Measurements from ENCODE around the gene PRKCE. TPM values are rescaled to one million over a fixed set of nuclear protein-coding genes. Genes with fewer than 3 reads are reported as not detected.

Gene PRKCE
- total RNA-seq, 1 donor from 2014 or later, result 24.2 TPM

GRCh38 chr2:45707661-45708060 lies 56.2 kb downstream of the PRKCE start:
- H3K4me1 Mint-ChIP-seq (ENCODE audit: unreplicated experiment), result no peaks in the 10 kb centered on the region
- peaks cover 15% of the 10 kb centered on the region for H3K36me3 Mint-ChIP-seq (ENCODE audit: low read depth, unreplicated experiment)
- H3K27ac Mint-ChIP-seq (ENCODE audit: unreplicated experiment), result no peak overlapping the region
- no peak overlapping the region for H3K4me3 Mint-ChIP-seq (ENCODE audit: unreplicated experiment)
- H3K9me3 Mint-ChIP-seq (ENCODE audit: unreplicated experiment), result no peaks in the 10 kb centered on the region
- TF ChIP-seq CTCF (IDR thresholded peaks at IDR 0.05; ENCODE audit: unreplicated experiment), result no peak
- H3K27me3 Mint-ChIP-seq (ENCODE audit: unreplicated experiment), result peaks cover 2% of the 10 kb centered on the region
- no peak for DNase-seq (ENCODE audit: low spot score)

- Mint-ChIP-seq H3K36me3 (ENCODE audit: low read depth, unreplicated experiment) (peaks cover 15% of the 10 kb centered on the region), H3K9me3 (ENCODE audit: unreplicated experiment) (no peaks in the 10 kb centered on the region), H3K27ac (ENCODE audit: unreplicated experiment) (no peak overlapping the region), H3K4me1 (ENCODE audit: unreplicated experiment) (no peaks in the 10 kb centered on the region), H3K4me3 (ENCODE audit: unreplicated experiment) (no peak overlapping the region), H3K27me3 (ENCODE audit: unreplicated experiment) (peaks cover 2% of the 10 kb centered on the region)
- DNase-seq (ENCODE audit: low spot score), result no peak
- TF ChIP-seq CTCF (IDR thresholded peaks at IDR 0.05; ENCODE audit: unreplicated experiment), result no peak
Measured at GRCh38 chr2:45708501-45708900, 57.0 kb downstream of the PRKCE start.

GRCh38 chr2:45709137-45709536 lies 57.7 kb downstream of the PRKCE start:
- Mint-ChIP-seq H3K27ac (ENCODE audit: unreplicated experiment) (no peak overlapping the region), H3K36me3 (ENCODE audit: low read depth, unreplicated experiment) (peaks cover 15% of the 10 kb centered on the region), H3K4me3 (ENCODE audit: unreplicated experiment) (no peak overlapping the region), H3K4me1 (ENCODE audit: unreplicated experiment) (peaks cover 3% of the 10 kb centered on the region), H3K9me3 (ENCODE audit: unreplicated experiment) (no peaks in the 10 kb centered on the region), H3K27me3 (ENCODE audit: unreplicated experiment) (peaks cover 2% of the 10 kb centered on the region)
- no peak for TF ChIP-seq CTCF (IDR thresholded peaks at IDR 0.05; ENCODE audit: unreplicated experiment)
- no peak for DNase-seq (ENCODE audit: low spot score)

- no peak overlapping the region for H3K4me3 Mint-ChIP-seq (ENCODE audit: unreplicated experiment)
- peaks cover 2% of the 10 kb centered on the region for H3K27me3 Mint-ChIP-seq (ENCODE audit: unreplicated experiment)
- peaks cover 15% of the 10 kb centered on the region for H3K36me3 Mint-ChIP-seq (ENCODE audit: low read depth, unreplicated experiment)
- no peaks in the 10 kb centered on the region for H3K9me3 Mint-ChIP-seq (ENCODE audit: unreplicated experiment)
- no peak for DNase-seq (ENCODE audit: low spot score)
- no peak overlapping the region for H3K27ac Mint-ChIP-seq (ENCODE audit: unreplicated experiment)
- peaks cover 10% of the 10 kb centered on the region for H3K4me1 Mint-ChIP-seq (ENCODE audit: unreplicated experiment)
- TF ChIP-seq CTCF (IDR thresholded peaks at IDR 0.05; ENCODE audit: unreplicated experiment), result no peak
Measured at GRCh38 chr2:45710468-45710867, 59.0 kb downstream of the PRKCE start.

GRCh38 chr2:45711224-45711623 lies 59.7 kb downstream of the PRKCE start:
- Mint-ChIP-seq H3K9me3 (ENCODE audit: unreplicated experiment) (no peaks in the 10 kb centered on the region), H3K4me1 (ENCODE audit: unreplicated experiment) (peaks cover 10% of the 10 kb centered on the region), H3K4me3 (ENCODE audit: unreplicated experiment) (no peak overlapping the region), H3K27me3 (ENCODE audit: unreplicated experiment) (peaks cover 2% of the 10 kb centered on the region), H3K36me3 (ENCODE audit: low read depth, unreplicated experiment) (peaks cover 15% of the 10 kb centered on the region), H3K27ac (ENCODE audit: unreplicated experiment) (no peak overlapping the region)
- no peak for DNase-seq (ENCODE audit: low spot score)
- TF ChIP-seq CTCF (IDR thresholded peaks at IDR 0.05; ENCODE audit: unreplicated experiment), result no peak

All from endothelial cell (in vitro differentiated cells).